Measurements from ENCODE around the gene BMP10.

The BMP10 gene

DNA sequence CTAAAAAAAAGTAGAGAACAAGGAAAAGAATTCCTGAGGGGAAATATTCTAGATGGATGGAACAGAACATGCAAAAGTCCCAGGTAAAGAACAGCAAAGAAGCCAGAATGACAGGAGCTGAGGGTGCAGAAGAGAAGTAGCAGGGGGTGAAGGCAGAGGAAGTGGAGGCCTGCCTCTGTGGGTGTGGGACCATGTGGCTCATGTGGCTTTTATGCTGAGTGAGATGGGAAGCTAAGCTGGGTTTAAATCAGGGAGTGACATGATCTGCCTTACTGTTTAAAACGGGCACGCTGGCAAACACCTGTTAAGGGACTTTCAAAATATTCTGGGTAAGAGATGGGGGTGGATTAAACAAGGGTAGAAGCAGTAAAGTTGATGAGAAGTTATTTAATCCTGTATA is 41.5 kb upstream of the BMP10 start:
- no peak for DNase-seq (ENCODE audit: low spot score)

GRCh38 chr2:68912111-68912510 is 40.9 kb upstream of the BMP10 start:
- no peak for DNase-seq (ENCODE audit: low spot score)
- TF ChIP-seq, protein P1, sequence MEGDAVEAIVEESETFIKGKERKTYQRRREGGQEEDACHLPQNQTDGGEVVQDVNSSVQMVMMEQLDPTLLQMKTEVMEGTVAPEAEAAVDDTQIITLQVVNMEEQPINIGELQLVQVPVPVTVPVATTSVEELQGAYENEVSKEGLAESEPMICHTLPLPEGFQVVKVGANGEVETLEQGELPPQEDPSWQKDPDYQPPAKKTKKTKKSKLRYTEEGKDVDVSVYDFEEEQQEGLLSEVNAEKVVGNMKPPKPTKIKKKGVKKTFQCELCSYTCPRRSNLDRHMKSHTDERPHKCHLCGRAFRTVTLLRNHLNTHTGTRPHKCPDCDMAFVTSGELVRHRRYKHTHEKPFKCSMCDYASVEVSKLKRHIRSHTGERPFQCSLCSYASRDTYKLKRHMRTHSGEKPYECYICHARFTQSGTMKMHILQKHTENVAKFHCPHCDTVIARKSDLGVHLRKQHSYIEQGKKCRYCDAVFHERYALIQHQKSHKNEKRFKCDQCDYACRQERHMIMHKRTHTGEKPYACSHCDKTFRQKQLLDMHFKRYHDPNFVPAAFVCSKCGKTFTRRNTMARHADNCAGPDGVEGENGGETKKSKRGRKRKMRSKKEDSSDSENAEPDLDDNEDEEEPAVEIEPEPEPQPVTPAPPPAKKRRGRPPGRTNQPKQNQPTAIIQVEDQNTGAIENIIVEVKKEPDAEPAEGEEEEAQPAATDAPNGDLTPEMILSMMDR (IDR thresholded peaks at IDR 0.05; ENCODE audit: extremely low read depth, missing control alignments), result no peak

More for the DNA sequence above, 41.5 kb upstream of the BMP10 start:
- TF ChIP-seq, protein P1 (IDR thresholded peaks at IDR 0.05; ENCODE audit: extremely low read depth, missing control alignments), result no peak

DNA sequence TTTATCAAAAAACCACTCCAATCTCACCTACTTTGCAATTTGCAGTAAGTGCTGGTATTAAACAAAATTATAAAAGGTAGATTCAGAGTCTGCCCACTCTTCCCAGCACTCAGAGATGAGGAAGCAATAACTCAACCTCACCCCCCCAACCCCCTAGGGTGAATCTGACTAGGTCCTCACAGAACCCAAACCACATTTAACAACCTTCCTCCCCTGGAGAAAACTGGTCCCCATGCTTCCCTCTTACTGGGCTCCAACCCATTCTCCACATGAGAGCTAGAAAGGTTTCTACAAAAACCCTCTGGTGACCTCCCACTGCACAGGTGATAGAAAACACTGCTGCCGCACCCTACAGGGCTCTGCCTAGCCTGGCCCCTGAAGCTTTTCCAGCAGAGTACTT is 40.5 kb upstream of the BMP10 start:
- DNase-seq (ENCODE audit: low spot score), result no peak
- TF ChIP-seq, protein P1 (IDR thresholded peaks at IDR 0.05; ENCODE audit: extremely low read depth, missing control alignments), result no peak

DNA sequence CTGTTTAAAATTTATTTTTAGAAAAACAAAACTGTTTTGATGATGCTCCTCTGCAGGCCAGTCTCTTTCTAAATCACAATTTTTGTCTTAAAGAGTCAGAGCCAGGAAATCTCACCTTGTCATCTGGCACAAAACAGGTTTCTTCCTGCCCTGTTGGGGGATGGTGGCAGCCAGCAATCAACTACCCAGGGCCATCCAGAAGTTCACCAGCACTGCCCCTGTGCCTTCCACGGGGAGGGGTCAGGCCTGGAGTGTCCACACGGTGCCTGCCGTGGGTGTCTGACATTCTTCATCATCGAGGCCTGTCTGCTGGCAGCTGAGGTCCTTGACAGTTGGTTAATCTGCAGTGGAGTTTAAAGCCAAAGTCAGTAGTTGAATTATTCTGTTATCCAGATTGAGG is 40.0 kb upstream of the BMP10 start:
- DNase-seq (ENCODE audit: low spot score), result no peak
- TF ChIP-seq, protein P1 (IDR thresholded peaks at IDR 0.05; ENCODE audit: extremely low read depth, missing control alignments), result no peak

GRCh38 chr2:68909793-68910674 is 38.8 kb upstream of the BMP10 start:
- peak; percentile 68 for DNase-seq (ENCODE audit: low spot score)
- TF ChIP-seq, protein P1 (IDR thresholded peaks at IDR 0.05; ENCODE audit: extremely low read depth, missing control alignments), result peak; percentile 76

DNA sequence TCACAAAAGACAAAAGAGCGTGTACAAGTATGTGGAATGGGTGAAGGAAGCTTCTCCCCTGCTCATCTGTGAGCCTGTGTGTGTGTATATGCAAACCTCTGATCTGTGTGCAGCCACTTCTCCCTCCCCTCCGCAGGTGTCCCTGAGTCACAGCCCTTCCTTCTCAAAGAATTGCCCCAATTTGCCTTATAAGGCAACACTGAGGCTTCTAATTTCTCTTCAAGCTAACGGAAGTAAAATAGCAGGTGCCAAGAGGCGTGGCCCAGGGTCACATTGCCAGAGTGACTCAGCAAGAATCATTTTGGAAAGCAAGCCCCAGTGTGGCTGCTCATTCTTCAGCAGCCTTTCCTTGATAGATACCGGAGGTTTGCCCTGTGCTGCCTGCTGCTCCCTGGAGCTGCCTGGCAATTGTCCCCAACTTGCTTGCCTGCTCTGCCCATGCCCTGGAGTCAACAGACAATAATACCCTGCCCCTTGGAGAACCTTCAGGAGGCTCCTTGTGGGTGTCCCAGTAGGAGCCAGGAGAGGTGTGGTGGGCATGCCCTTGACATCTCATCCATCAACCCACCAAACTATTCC is 37.3 kb upstream of the BMP10 start:
- TF ChIP-seq, protein P1 (IDR thresholded peaks at IDR 0.05; ENCODE audit: extremely low read depth, missing control alignments), result no peak
- DNase-seq (ENCODE audit: low spot score), result peak; percentile 74

GRCh38 chr2:68907920-68908253 is 36.7 kb upstream of the BMP10 start:
- no peak for DNase-seq (ENCODE audit: low spot score)
- TF ChIP-seq, protein P1 (IDR thresholded peaks at IDR 0.05; ENCODE audit: extremely low read depth, missing control alignments), result no peak

Data from GM20000 (cell line).